Measurements from ENCODE around the gene MAPK12.
A peak's percentile ranks its signal among the peaks of the same experiment; 100 is the strongest.

Gene MAPK12

DNA sequence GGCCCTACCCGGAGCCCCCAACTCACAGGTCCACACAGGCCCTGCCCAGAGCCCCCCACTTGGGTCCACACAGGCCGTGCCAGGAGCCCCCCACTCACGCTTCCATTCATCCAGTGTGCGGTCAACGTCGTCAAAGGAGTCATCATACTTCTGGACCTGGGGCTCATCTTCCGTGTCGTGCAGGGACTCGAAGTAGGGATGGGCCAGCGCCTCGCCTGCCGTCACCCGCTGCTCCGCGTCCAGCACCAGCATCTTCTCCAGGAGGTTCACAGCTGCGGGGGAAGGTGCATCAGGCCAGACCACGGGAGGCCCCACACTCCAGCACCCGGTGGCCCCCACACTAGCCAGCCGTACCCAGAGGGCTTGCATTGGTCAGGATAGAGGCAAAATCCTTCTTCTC, 6.4 kb downstream of the MAPK12 start:
- Mint-ChIP-seq H3K27me3 (ENCODE audit: low read depth) (no peaks in the 10 kb centered on the region), H3K4me1 (no peaks in the 10 kb centered on the region), H3K36me3 (ENCODE audit: low read depth) (no peaks in the 10 kb centered on the region), H3K4me3 (no peak overlapping the region), H3K27ac (no peak overlapping the region), H3K9me3 (no peaks in the 10 kb centered on the region)
- TF ChIP-seq, protein P1, sequence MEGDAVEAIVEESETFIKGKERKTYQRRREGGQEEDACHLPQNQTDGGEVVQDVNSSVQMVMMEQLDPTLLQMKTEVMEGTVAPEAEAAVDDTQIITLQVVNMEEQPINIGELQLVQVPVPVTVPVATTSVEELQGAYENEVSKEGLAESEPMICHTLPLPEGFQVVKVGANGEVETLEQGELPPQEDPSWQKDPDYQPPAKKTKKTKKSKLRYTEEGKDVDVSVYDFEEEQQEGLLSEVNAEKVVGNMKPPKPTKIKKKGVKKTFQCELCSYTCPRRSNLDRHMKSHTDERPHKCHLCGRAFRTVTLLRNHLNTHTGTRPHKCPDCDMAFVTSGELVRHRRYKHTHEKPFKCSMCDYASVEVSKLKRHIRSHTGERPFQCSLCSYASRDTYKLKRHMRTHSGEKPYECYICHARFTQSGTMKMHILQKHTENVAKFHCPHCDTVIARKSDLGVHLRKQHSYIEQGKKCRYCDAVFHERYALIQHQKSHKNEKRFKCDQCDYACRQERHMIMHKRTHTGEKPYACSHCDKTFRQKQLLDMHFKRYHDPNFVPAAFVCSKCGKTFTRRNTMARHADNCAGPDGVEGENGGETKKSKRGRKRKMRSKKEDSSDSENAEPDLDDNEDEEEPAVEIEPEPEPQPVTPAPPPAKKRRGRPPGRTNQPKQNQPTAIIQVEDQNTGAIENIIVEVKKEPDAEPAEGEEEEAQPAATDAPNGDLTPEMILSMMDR (IDR thresholded peaks at IDR 0.05; ENCODE audit: unreplicated experiment in 3 of 3), result no peak

GRCh38 chr22:50253941-50254340, 7.5 kb downstream of the MAPK12 start:
- H3K9me3 Mint-ChIP-seq, result no peaks in the 10 kb centered on the region
- H3K27me3 Mint-ChIP-seq (ENCODE audit: low read depth), result no peaks in the 10 kb centered on the region
- H3K4me1 Mint-ChIP-seq, result no peaks in the 10 kb centered on the region
- H3K4me3 Mint-ChIP-seq, result no peak overlapping the region
- H3K36me3 Mint-ChIP-seq (ENCODE audit: low read depth), result no peaks in the 10 kb centered on the region
- no peak overlapping the region for H3K27ac Mint-ChIP-seq
- TF ChIP-seq, protein P1 (IDR thresholded peaks at IDR 0.05; ENCODE audit: unreplicated experiment in 3 of 3), result no peak

DNA sequence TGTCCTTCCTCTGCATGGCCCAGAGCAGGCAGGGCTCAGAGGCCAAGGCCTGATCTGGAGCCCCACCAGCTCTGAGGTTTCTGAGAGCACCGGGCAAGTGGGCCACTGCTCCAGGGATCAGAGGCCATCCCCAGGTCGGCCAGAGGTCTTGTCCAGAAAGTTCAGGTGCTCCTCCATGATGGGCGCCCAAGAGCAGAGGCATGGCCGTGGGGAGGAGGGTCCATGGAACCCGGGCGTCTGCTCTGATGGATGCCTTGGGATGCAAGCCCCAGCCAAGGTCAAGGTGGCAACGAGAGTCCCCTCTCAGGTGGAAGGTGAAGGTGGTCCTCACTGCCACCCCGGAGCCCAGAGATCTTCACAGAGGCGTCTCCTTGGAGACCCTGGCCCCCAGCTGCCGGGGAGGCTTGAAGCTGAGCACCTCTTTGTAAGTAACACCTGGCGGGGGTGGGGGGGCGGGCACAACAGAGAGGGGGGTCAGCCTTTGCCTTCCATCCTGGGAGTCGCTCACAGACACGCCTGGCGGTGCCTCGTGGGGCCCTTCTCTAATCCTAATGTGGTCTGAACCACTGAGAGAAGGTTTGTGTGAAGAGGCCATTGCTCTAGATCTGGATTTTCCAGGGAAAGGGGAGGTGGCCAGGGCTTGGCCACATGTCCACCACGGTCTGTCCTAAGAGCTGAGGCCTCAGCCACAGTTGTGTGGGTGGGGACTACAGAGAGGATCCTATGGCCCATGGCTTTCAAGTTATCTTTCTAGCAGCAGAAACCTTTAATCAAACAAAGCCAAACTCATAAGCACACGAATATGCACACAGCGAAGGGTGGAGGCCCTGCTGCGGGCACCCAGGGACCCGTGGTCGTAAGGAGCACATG, 8.2 kb downstream of the MAPK12 start:
- Mint-ChIP-seq H3K27me3 (ENCODE audit: low read depth) (no peaks in the 10 kb centered on the region), H3K27ac (no peak overlapping the region), H3K4me3 (no peak overlapping the region), H3K4me1 (no peaks in the 10 kb centered on the region), H3K9me3 (no peaks in the 10 kb centered on the region), H3K36me3 (ENCODE audit: low read depth) (no peaks in the 10 kb centered on the region)
- TF ChIP-seq, protein P1 (IDR thresholded peaks at IDR 0.05; ENCODE audit: unreplicated experiment in 3 of 3), result no peak

GRCh38 chr22:50252082-50253045, 9.1 kb downstream of the MAPK12 start:
- peak overlapping the region; percentile 40 to 75 (median 62) for H3K4me3 Mint-ChIP-seq
- H3K36me3 Mint-ChIP-seq (ENCODE audit: low read depth), result no peaks in the 10 kb centered on the region
- H3K4me1 Mint-ChIP-seq, result no peaks in the 10 kb centered on the region
- TF ChIP-seq, protein P1 (IDR thresholded peaks at IDR 0.05; ENCODE audit: unreplicated experiment in 3 of 3), result peak; percentile 61 to 73 (median 62)
- no peaks in the 10 kb centered on the region for H3K27me3 Mint-ChIP-seq (ENCODE audit: low read depth)
- no peak overlapping the region for H3K27ac Mint-ChIP-seq
- no peaks in the 10 kb centered on the region for H3K9me3 Mint-ChIP-seq

- TF ChIP-seq, protein P1 (IDR thresholded peaks at IDR 0.05; ENCODE audit: unreplicated experiment in 3 of 3), result no peak
- Mint-ChIP-seq H3K27me3 (ENCODE audit: low read depth) (no peaks in the 10 kb centered on the region), H3K36me3 (ENCODE audit: low read depth) (no peaks in the 10 kb centered on the region), H3K27ac (no peak overlapping the region), H3K4me1 (no peaks in the 10 kb centered on the region), H3K9me3 (no peaks in the 10 kb centered on the region), H3K4me3 (peak overlapping the region in 1 of 3 experiments; percentile 26)
These were observed 9.9 kb downstream of the MAPK12 start for GRCh38 chr22:50251477-50252081.
